T-helper 2 cell (primary cell): ENCODE measurements around the gene ODF2L.

Experiments
- DNase-seq, 5 experiments: peaks; one replicate each; pipeline versions ENCODE4 v3.0.0 to v3.0.0-alpha.2; 2012 to 2022

Gene ODF2L

GRCh38 chr1:86303041-86303690 is 93.0 kb downstream of the ODF2L start:
- no peak for DNase-seq
